SK-N-SH treated with all-trans-retinoic acid at 6 μM for 48 hours (cell line): ENCODE results near the gene ASB13.

Experiments
- ATAC-seq: fragments of 200-7000 bp; cut with Tn5 transposase; 3 replicates; pipeline ENCODE4 v1.9.1; 2020; ENCODE audit warnings: mild to moderate bottlenecking, moderate library complexity
- BACH2 ChIP-seq: fragments of 250-450 bp; sonication (Bioruptor Pico); IDR thresholded peaks from 2 replicates; pipeline ENCODE4 v1.9.0; 2021; ENCODE audit warnings: mild to moderate bottlenecking, borderline replicate concordance
- CREB5 ChIP-seq: fragments of 250-450 bp; sonication (Bioruptor Pico); IDR thresholded peaks from 2 replicates; pipeline ENCODE4 v1.5.1; 2020; ENCODE audit warnings: low read depth, mild to moderate bottlenecking, moderate library complexity
- CSDC2 ChIP-seq: fragments of 250-450 bp; sonication (Bioruptor Pico); IDR thresholded peaks from 2 replicates; pipeline ENCODE4 v1.5.0; 2020; ENCODE audit warnings: mild to moderate bottlenecking, moderate library complexity
- CSRNP3 ChIP-seq: fragments of 250-450 bp; sonication (Bioruptor Pico); IDR thresholded peaks from 2 replicates; pipeline ENCODE4 v1.5.1; 2021; ENCODE audit warnings: mild to moderate bottlenecking, moderate library complexity
- ESRRG ChIP-seq: fragments of 250-450 bp; sonication (Bioruptor Pico); IDR thresholded peaks from 2 replicates; pipeline ENCODE4 v1.6.1; 2021; ENCODE audit warnings: mild to moderate bottlenecking
- ISL1 ChIP-seq: fragments of 250-450 bp; sonication (Bioruptor Pico); IDR thresholded peaks from 2 replicates; pipeline ENCODE4 v2.1.2; 2022; ENCODE audit warnings: mild to moderate bottlenecking, moderate library complexity
- PATZ1 ChIP-seq: fragments of 250-450 bp; sonication (Bioruptor Pico); IDR thresholded peaks from 2 replicates; pipeline ENCODE4 v1.8.0; 2020; ENCODE audit warnings: mild to moderate bottlenecking, moderate library complexity, borderline replicate concordance
- POU6F1 ChIP-seq: fragments of 250-450 bp; sonication (Bioruptor Pico); IDR thresholded peaks from 2 replicates; pipeline ENCODE4 v1.8.0; 2021; ENCODE audit warnings: low read depth, mild to moderate bottlenecking, moderate library complexity, borderline replicate concordance
- PPARA ChIP-seq: fragments of 250-450 bp; sonication (Bioruptor Pico); IDR thresholded peaks from 2 replicates; pipeline ENCODE4 v1.5.0; 2020; ENCODE audit warnings: mild to moderate bottlenecking, borderline replicate concordance
- RARB ChIP-seq: fragments of 250-450 bp; sonication (Bioruptor Pico); IDR thresholded peaks from 2 replicates; pipeline ENCODE4 v1.8.0; 2021; ENCODE audit warnings: mild to moderate bottlenecking, moderate library complexity
- SNAI2 ChIP-seq: fragments of 250-450 bp; sonication (Bioruptor Pico); IDR thresholded peaks from 2 replicates; pipeline ENCODE4 v1.5.0; 2020; ENCODE audit warnings: mild to moderate bottlenecking, moderate library complexity
- TCF4 ChIP-seq: fragments of 250-450 bp; sonication (Bioruptor Pico); IDR thresholded peaks from 2 replicates; pipeline ENCODE4 v1.8.0; 2021; ENCODE audit warnings: mild to moderate bottlenecking, moderate library complexity, borderline replicate concordance
- TSHZ2 ChIP-seq: fragments of 250-450 bp; sonication (Bioruptor Pico); IDR thresholded peaks from 2 replicates; pipeline ENCODE4 v1.5.0; 2020; ENCODE audit warnings: mild to moderate bottlenecking, moderate library complexity
- ZC3H10 ChIP-seq: fragments of 250-450 bp; sonication (Bioruptor Pico); IDR thresholded peaks from 2 replicates; pipeline ENCODE4 v1.5.1; 2021; ENCODE audit warnings: mild to moderate bottlenecking, moderate library complexity
- ZFP30 ChIP-seq: fragments of 450-650 bp; formaldehyde crosslinking; IDR thresholded peaks from 2 replicates; pipeline ENCODE4 v1.5.0; 2022; ENCODE audit warnings: mild to moderate bottlenecking, moderate library complexity
- ZNF565 ChIP-seq: fragments of 450-650 bp; formaldehyde crosslinking; conservative IDR thresholded peaks from 2 replicates; pipeline ENCODE4 v1.5.0; 2020; ENCODE audit warnings: low read depth, mild to moderate bottlenecking, moderate library complexity
- ZNF70 ChIP-seq: fragments of 450-650 bp; formaldehyde crosslinking; IDR thresholded peaks from 2 replicates; pipeline ENCODE4 v1.5.0; 2020; ENCODE audit warnings: mild to moderate bottlenecking, moderate library complexity

ASB13 gene

GRCh38 chr10:5645375-5645774 is 21.0 kb downstream of the ASB13 start:
- ATAC-seq = no peak
- TF ChIP-seq ZNF565 (CRISPR knock-in tag) (no peak), ESRRG (CRISPR knock-in tag) (no peak), CSRNP3 (no peak), POU6F1 (CRISPR knock-in tag) (no peak), PPARA (no peak), ZFP30 (no peak), CSDC2 (CRISPR knock-in tag) (no peak), ZC3H10 (CRISPR knock-in tag) (no peak), TCF4 (no peak), CREB5 (no peak), TSHZ2 (CRISPR knock-in tag) (no peak), RARB (no peak), ISL1 (CRISPR knock-in tag) (no peak), PATZ1 (CRISPR knock-in tag) (no peak), BACH2 (CRISPR knock-in tag) (no peak), ZNF70 (CRISPR knock-in tag) (no peak), SNAI2 (no peak)

GRCh38 chr10:5644930-5645329 is 21.5 kb downstream of the ASB13 start:
- no peak for ATAC-seq

More at GRCh38 chr10:5644930-5645329, 21.5 kb downstream of the ASB13 start:
- no peak for TF ChIP-seq CREB5
- TF ChIP-seq PATZ1 (CRISPR knock-in tag) = no peak
- TF ChIP-seq ESRRG (CRISPR knock-in tag) = no peak
- no peak for TF ChIP-seq CSRNP3
- no peak for TF ChIP-seq ZNF565 (CRISPR knock-in tag)
- TF ChIP-seq, all 23 proteins: peak for 0
